ENCODE results near the gene RASA4.
"Not testable (repeated sequence)": the region's sequence is repeated elsewhere in the genome, so short reads cannot be mapped to it uniquely, and the experiment has no call there.

DNA sequence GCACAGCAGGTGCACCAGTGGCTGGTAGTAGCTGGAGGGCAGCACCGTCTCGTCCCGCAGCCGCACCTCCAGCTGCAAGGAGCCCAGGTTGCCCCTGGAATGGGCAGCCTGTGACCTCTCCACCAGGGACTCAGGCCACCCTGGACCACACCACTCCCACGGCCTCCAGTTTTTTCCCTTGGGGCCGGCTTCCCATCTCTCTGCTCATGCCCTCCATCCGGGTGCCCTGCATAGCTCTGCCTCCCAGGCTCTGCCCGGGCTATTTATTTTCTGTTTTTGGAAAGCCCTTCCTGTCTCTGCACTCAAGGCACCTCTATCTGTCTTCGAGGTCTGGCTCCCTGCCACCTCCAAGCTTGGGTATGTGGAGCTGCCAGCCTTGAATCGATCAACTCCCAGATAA is 20.5 kb downstream of the RASA4 start:
- TF ChIP-seq, protein P1, sequence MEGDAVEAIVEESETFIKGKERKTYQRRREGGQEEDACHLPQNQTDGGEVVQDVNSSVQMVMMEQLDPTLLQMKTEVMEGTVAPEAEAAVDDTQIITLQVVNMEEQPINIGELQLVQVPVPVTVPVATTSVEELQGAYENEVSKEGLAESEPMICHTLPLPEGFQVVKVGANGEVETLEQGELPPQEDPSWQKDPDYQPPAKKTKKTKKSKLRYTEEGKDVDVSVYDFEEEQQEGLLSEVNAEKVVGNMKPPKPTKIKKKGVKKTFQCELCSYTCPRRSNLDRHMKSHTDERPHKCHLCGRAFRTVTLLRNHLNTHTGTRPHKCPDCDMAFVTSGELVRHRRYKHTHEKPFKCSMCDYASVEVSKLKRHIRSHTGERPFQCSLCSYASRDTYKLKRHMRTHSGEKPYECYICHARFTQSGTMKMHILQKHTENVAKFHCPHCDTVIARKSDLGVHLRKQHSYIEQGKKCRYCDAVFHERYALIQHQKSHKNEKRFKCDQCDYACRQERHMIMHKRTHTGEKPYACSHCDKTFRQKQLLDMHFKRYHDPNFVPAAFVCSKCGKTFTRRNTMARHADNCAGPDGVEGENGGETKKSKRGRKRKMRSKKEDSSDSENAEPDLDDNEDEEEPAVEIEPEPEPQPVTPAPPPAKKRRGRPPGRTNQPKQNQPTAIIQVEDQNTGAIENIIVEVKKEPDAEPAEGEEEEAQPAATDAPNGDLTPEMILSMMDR (conservative IDR thresholded peaks at IDR 0.05; ENCODE audit: low read depth, low read length) = not testable (repeated sequence)
- TF ChIP-seq POLR2A (IDR thresholded peaks at IDR 0.05; ENCODE audit: low read depth, low read length); MXI1 (IDR thresholded peaks at IDR 0.05; ENCODE audit: borderline replicate concordance, low read depth, low read length): not testable (repeated sequence)
